H7 (cell line): ENCODE measurements around the gene CHMP3. TPM values are rescaled to one million over a fixed set of nuclear protein-coding genes. Genes with fewer than 3 reads are reported as not detected.
"Not testable (repeated sequence)": the region's sequence is repeated elsewhere in the genome, so short reads cannot be mapped to it uniquely, and the experiment has no call there.

ENCODE experiments used
- DNase-seq: peaks from one replicate; pipeline ENCODE4 v3.0.0; 2012
- H3K27me3 ChIP-seq: 2 replicates; pipeline ENCODE4 v1.6.0; 2011; ENCODE audit warnings: mild to moderate bottlenecking, low read length; ENCODE audit not compliant: control insufficient read depth, insufficient read depth
- H3K36me3 ChIP-seq: replicated peaks from 2 replicates; pipeline ENCODE4 v1.5.1; 2011; ENCODE audit warnings: low read length; ENCODE audit not compliant: control insufficient read depth, insufficient read depth
- H3K4me3 ChIP-seq: 2 replicates; pipeline ENCODE4 v1.5.1; 2011; ENCODE audit warnings: low read depth, mild to moderate bottlenecking, control low read depth, low read length, moderate library complexity; ENCODE audit not compliant: insufficient read depth
- total RNA-seq: library from RNA; depleted of rRNA; stranded (reverse); fragments of >200 nt; shearing (Covaris generic); gene quantifications from 2 replicates; pipeline ENCODE4 v1.2.3, GENCODE V29; 2014

CHMP3 gene
- total RNA-seq, 1 experiment from 2014 or later = 12.6 TPM

- Histone ChIP-seq H3K36me3 (no peaks in the 10 kb centered on the region; the same call in 1 of the 2 replicates), H3K27me3 (no peaks in the 10 kb centered on the region), H3K4me3 (no peak overlapping the region)
- no peak for DNase-seq
These were observed 55.6 kb downstream of the CHMP3 start for GRCh38 chr2:86507600-86507999.

- no peak for DNase-seq
- Histone ChIP-seq H3K36me3 (no peaks in the 10 kb centered on the region; the same call in 1 of the 2 replicates), H3K27me3 (no peaks in the 10 kb centered on the region)
These were observed 62.7 kb downstream of the CHMP3 start for GRCh38 chr2:86500325-86501083.

GRCh38 chr2:86499326-86499725 is 63.9 kb downstream of the CHMP3 start:
- no peak for DNase-seq
- H3K4me3 ChIP-seq = no peak overlapping the region
- H3K36me3 ChIP-seq = no peaks in the 10 kb centered on the region; the same call in 1 of the 2 replicates
- no peaks in the 10 kb centered on the region for H3K27me3 ChIP-seq

More at GRCh38 chr2:86500325-86501083, 62.7 kb downstream of the CHMP3 start:
- no peak overlapping the region for H3K4me3 ChIP-seq

- DNase-seq = no peak
- no peak overlapping the region for H3K4me3 ChIP-seq
- H3K27me3 ChIP-seq = no peaks in the 10 kb centered on the region
- no peaks in the 10 kb centered on the region; the same call in 1 of the 2 replicates for H3K36me3 ChIP-seq
These were observed 64.6 kb downstream of the CHMP3 start for GRCh38 chr2:86498468-86499260.

GRCh38 chr2:86496391-86496790 is 66.9 kb downstream of the CHMP3 start:
- not testable (repeated sequence) for H3K4me3 ChIP-seq, H3K27me3 ChIP-seq, DNase-seq, H3K36me3 ChIP-seq

GRCh38 chr2:86492048-86492453 is 71.2 kb downstream of the CHMP3 start:
- no peaks in the 10 kb centered on the region for H3K27me3 ChIP-seq
- H3K4me3 ChIP-seq = no peak overlapping the region
- no peak for DNase-seq
- peaks cover 8% of the 10 kb centered on the region for H3K36me3 ChIP-seq

GRCh38 chr2:86491088-86491487 is 72.2 kb downstream of the CHMP3 start:
- Histone ChIP-seq H3K36me3 (peaks cover 11% of the 10 kb centered on the region), H3K27me3 (no peaks in the 10 kb centered on the region), H3K4me3 (no peak overlapping the region)
- DNase-seq = no peak

- H3K4me3 ChIP-seq = no peak overlapping the region
- H3K27me3 ChIP-seq = no peaks in the 10 kb centered on the region
- peaks cover 12% of the 10 kb centered on the region for H3K36me3 ChIP-seq
- no peak for DNase-seq
These were observed 73.0 kb downstream of the CHMP3 start for GRCh38 chr2:86490245-86490644.

- no peak for DNase-seq
- Histone ChIP-seq H3K27me3 (no peaks in the 10 kb centered on the region), H3K36me3 (peaks cover 16% of the 10 kb centered on the region), H3K4me3 (no peak overlapping the region)
These were observed 73.7 kb downstream of the CHMP3 start for GRCh38 chr2:86489542-86489941.

GRCh38 chr2:86488561-86489250 is 74.5 kb downstream of the CHMP3 start:
- no peak overlapping the region for H3K4me3 ChIP-seq
- peaks cover 20% of the 10 kb centered on the region for H3K36me3 ChIP-seq
- no peak for DNase-seq
- no peaks in the 10 kb centered on the region for H3K27me3 ChIP-seq

- peaks cover 26% of the 10 kb centered on the region for H3K36me3 ChIP-seq
- DNase-seq = no peak
These were observed 76.2 kb downstream of the CHMP3 start for GRCh38 chr2:86487062-86487461.

GRCh38 chr2:86485802-86486201 is 77.4 kb downstream of the CHMP3 start:
- no peak overlapping the region for H3K4me3 ChIP-seq
- H3K27me3 ChIP-seq = no peaks in the 10 kb centered on the region
- no peak for DNase-seq
- peaks cover 25% of the 10 kb centered on the region for H3K36me3 ChIP-seq

More at GRCh38 chr2:86487062-86487461, 76.2 kb downstream of the CHMP3 start:
- Histone ChIP-seq H3K4me3 (no peak overlapping the region), H3K27me3 (no peaks in the 10 kb centered on the region)

- Histone ChIP-seq H3K27me3 (no peaks in the 10 kb centered on the region), H3K4me3 (no peak overlapping the region), H3K36me3 (peaks cover 23% of the 10 kb centered on the region)
- DNase-seq = no peak
These were observed 78.1 kb downstream of the CHMP3 start for GRCh38 chr2:86485103-86485502.

GRCh38 chr2:86484385-86484784 is 78.9 kb downstream of the CHMP3 start:
- H3K4me3 ChIP-seq = no peak overlapping the region
- peaks cover 23% of the 10 kb centered on the region for H3K36me3 ChIP-seq
- no peaks in the 10 kb centered on the region for H3K27me3 ChIP-seq
- DNase-seq = no peak
